ENCODE measurements around the gene TOR1AIP2. TPM values are rescaled to one million over a fixed set of nuclear protein-coding genes. Genes with fewer than 3 reads are reported as not detected.

The TOR1AIP2 gene
- total RNA-seq, 5 donors from 2014 or later (not counting 1 experiment from before 2014, with no cell fraction given): 39.6 to 65.9 (median 42.9) TPM

DNA sequence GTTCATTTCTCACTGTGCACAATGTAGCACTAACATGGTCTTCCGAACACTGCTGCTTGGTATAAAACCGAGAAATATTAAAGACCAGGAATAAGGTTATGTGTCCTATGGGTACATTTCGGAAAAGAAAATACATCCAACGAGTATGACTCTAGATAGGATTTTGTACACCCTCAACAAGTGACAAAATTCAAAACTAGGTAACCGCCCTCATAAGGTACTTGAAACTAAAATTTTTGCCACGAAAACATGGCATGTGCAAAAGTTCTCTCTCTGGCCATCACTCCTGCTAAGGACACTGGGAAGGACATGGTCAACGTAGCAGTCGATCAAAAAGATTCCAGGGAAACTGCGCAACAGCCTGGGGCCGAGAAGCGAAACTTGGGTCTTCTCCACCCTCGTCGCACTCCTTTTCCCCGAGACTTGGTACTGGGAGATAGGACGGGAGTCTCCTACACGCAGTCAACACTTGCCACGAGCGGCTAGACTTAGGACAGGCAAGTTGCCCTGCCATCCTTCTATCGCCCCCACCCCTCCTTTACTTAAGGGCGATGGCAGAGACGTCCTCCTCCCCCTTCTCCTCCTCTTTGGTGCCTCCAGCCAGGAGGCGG lies 4.1 kb upstream of the TOR1AIP2 start:
- Histone ChIP-seq H3K9me3 (no peaks in the 10 kb centered on the region), H3K4me1 (ENCODE audit: control insufficient read depth in 1 of 2, extremely low read depth in 1 of 2, insufficient read depth in 2 of 2, low read length in 2 of 2) (peaks cover 19 to 28% of the 10 kb centered on the region in 2 experiments), H3K27me3 (replicated peaks in 1 of 2; ENCODE audit: control insufficient read depth in 2 of 2, extremely low read depth in 1 of 2, insufficient read depth in 2 of 2, low read length in 1 of 2) (no peaks in the 10 kb centered on the region), H3K27ac (ENCODE audit: low read length) (peak overlapping the region; percentile 96), H3K4me3 (ENCODE audit: control insufficient read depth in 1 of 2, extremely low read depth in 1 of 2, low read length in 1 of 2) (peak overlapping the region; percentile 92 to 96), H3K36me3 (ENCODE audit: control insufficient read depth in 2 of 2, extremely low read depth in 1 of 2, insufficient read depth in 1 of 2, low read length in 1 of 2) (peaks cover 0 to 24% of the 10 kb centered on the region in 2 donors)
- Mint-ChIP-seq H3K4me3 (peak overlapping the region; percentile 93 to 99 (median 95)), H3K36me3 (peaks cover 9% of the 10 kb centered on the region), H3K9me3 (no peaks in the 10 kb centered on the region), H3K4me1 (peaks cover 53 to 67% (median 62%) of the 10 kb centered on the region in 3 donors), H3K27me3 (no peaks in the 10 kb centered on the region), H3K27ac (peak overlapping the region; percentile 100)
- CTCF ChIA-PET: interaction anchor here (0.5 to 2.5 kb wide), 5 partner anchors 13 to 72 kb away, joined by 3 to 14 read pairs (median 6); no protein-coding TSS in a partner anchor
- ATAC-seq (replicated peaks in 1 of 4) (peak in 2 of 4 experiments; percentile 6 to 7), DNase-seq (no peak)
- 0% methylated on average over 10 of the region's 22 CpGs for WGBS (ENCODE audit: insufficient coverage)
- POLR2A ChIA-PET: interaction anchor here (0.6 to 2.7 kb wide), 6 partner anchors 9 to 1152 kb away, joined by 3 to 22 read pairs (median 4); partner anchors contain the start of genes AXDND1 (in 1 of the 2), CEP350 (in 1 of the 2) and MR1 (in 1 of the 2)

DNA sequence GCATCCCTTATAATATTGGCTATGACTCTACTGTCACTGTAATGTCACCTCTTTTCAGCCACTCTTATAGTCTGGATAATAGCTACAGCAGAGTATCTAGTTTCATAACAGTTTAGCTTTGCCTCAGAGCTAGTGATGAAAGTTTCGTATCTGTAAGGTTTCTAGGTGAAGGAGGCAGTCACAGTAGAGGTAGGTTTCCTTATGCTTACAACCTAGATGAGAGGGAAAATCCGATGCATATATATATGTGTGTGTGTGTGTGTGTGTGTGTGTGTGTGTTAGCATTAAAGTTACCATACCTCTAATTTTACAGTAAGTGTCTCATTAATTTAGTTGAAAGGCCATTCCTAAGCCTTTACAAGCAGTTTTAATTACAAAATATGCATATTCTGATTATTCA lies 2.2 kb upstream of the TOR1AIP2 start:
- Mint-ChIP-seq H3K9me3 (no peaks in the 10 kb centered on the region), H3K27ac (no peak overlapping the region), H3K4me3 (peak overlapping the region in 1 of 3 donors; percentile 45), H3K4me1 (peaks cover 57 to 61% (median 60%) of the 10 kb centered on the region in 3 donors), H3K27me3 (no peaks in the 10 kb centered on the region), H3K36me3 (peaks cover 5% of the 10 kb centered on the region)
- Histone ChIP-seq H3K27ac (ENCODE audit: low read length) (no peak overlapping the region), H3K9me3 (no peaks in the 10 kb centered on the region), H3K27me3 (replicated peaks in 1 of 2; ENCODE audit: control insufficient read depth in 2 of 2, extremely low read depth in 1 of 2, insufficient read depth in 2 of 2, low read length in 1 of 2) (no peaks in the 10 kb centered on the region), H3K4me1 (ENCODE audit: control insufficient read depth in 1 of 2, extremely low read depth in 1 of 2, insufficient read depth in 2 of 2, low read length in 2 of 2) (peaks cover 12 to 25% of the 10 kb centered on the region in 2 experiments), H3K36me3 (ENCODE audit: control insufficient read depth in 2 of 2, extremely low read depth in 1 of 2, insufficient read depth in 1 of 2, low read length in 1 of 2) (peaks cover 0 to 6% of the 10 kb centered on the region in 2 donors), H3K4me3 (ENCODE audit: control insufficient read depth in 1 of 2, extremely low read depth in 1 of 2, low read length in 1 of 2) (no peak overlapping the region)
- ChIA-PET POLR2A (interaction anchor here (0.8 to 1.5 kb wide), 2 partner anchors 12 to 63 kb away, joined by 3 to 4 read pairs; no protein-coding TSS in a partner anchor), CTCF (interaction anchor here in 1 of 2 donors (0.6 kb wide), 1 partner anchor 598 kb away, joined by 3 read pairs; no protein-coding TSS in a partner anchor)
- 100% methylated on average over 1 of the region's 2 CpGs for WGBS (ENCODE audit: insufficient coverage)
- no peak for DNase-seq
- no peak for ATAC-seq (replicated peaks in 1 of 4)

DNA sequence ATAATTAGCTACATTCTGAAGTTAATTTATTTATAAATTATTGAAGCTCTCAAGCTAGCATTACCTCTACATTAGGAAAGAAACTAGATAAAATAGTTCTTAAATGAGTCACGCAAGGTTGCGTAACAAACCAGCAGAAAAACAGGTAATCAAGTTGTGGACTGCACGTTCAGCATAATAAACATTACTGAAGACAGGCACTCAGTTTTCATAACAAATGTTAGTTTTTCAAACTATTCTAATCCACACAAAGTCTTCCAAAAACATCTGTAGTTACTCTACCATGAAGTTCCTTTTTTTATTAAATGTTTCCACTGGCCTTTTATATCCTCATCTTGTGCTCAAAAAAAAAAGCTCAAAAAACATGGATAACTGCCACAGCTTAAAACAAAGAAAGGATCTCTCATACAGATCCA lies 1.3 kb downstream of the TOR1AIP2 start:
- Histone ChIP-seq H3K4me3 (ENCODE audit: control insufficient read depth in 1 of 2, extremely low read depth in 1 of 2, low read length in 1 of 2) (no peak overlapping the region), H3K36me3 (ENCODE audit: control insufficient read depth in 2 of 2, extremely low read depth in 1 of 2, insufficient read depth in 1 of 2, low read length in 1 of 2) (peaks cover 0 to 21% of the 10 kb centered on the region in 2 donors), H3K9me3 (no peaks in the 10 kb centered on the region), H3K4me1 (ENCODE audit: control insufficient read depth in 1 of 2, extremely low read depth in 1 of 2, insufficient read depth in 2 of 2, low read length in 2 of 2) (peaks cover 10 to 14% of the 10 kb centered on the region in 2 experiments), H3K27me3 (replicated peaks in 1 of 2; ENCODE audit: control insufficient read depth in 2 of 2, extremely low read depth in 1 of 2, insufficient read depth in 2 of 2, low read length in 1 of 2) (no peaks in the 10 kb centered on the region), H3K27ac (ENCODE audit: low read length) (no peak overlapping the region)
- DNase-seq (no peak), ATAC-seq (replicated peaks in 1 of 4) (no peak)
- H3K36me3 Mint-ChIP-seq: peaks cover 11% of the 10 kb centered on the region
- ChIA-PET POLR2A (interaction anchor here in 1 of 2 donors (0.6 kb wide), 1 partner anchor 15 kb away, joined by 4 read pairs; no protein-coding TSS in a partner anchor), CTCF (interaction anchor here in 1 of 2 donors (0.6 to 2.7 kb wide), 4 partner anchors 62 to 1191 kb away, joined by 3 to 16 read pairs (median 8); no protein-coding TSS in a partner anchor)
- no peaks in the 10 kb centered on the region for H3K9me3 Mint-ChIP-seq
- H3K27ac Mint-ChIP-seq: no peak overlapping the region
- H3K27me3 Mint-ChIP-seq: no peaks in the 10 kb centered on the region
- H3K4me1 Mint-ChIP-seq: peaks cover 53 to 68% (median 66%) of the 10 kb centered on the region in 3 donors
- WGBS (ENCODE audit: insufficient coverage): 70% methylated on average over 3 of the region's 3 CpGs
- H3K4me3 Mint-ChIP-seq: peak overlapping the region; percentile 83 to 96 (median 89)

DNA sequence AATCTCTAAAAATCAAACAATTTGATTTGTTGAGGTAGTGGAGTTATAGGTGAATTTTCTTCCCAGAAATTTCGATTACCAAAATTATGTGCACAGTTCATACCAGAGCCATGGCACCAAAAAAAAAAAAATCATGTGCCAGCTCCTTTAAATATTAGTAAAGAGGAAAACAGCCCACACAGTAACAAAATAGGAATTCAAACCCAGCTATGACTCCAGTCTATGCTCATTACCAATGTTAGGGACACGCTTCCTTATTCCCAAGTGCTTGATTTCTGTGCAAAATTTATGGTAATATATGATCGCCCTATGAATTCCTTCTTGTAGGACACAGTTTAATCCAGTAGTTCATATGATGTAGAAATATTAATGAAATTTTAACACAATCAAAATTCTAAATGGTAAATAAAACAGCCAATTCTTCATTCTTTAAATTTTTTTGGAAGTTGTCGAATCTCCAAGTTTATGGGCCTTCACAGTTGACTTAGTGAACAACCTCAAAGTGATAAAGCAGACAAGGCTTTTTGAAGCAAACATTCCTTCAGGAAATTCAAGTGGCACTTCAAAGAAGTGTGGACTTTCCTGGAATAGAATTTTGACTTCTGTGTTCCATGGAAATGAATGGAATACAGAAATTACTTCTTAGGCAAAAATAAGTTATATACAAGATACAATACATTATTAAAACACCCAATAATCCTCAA lies 1.9 kb downstream of the TOR1AIP2 start:
- POLR2A ChIA-PET: interaction anchor here (0.6 to 0.7 kb wide), 2 partner anchors 299 to 1241 kb away, joined by 3 to 4 read pairs; no protein-coding TSS in a partner anchor
- peaks cover 51 to 68% (median 65%) of the 10 kb centered on the region in 3 donors for H3K4me1 Mint-ChIP-seq
- peaks cover 11% of the 10 kb centered on the region for H3K36me3 Mint-ChIP-seq

DNA sequence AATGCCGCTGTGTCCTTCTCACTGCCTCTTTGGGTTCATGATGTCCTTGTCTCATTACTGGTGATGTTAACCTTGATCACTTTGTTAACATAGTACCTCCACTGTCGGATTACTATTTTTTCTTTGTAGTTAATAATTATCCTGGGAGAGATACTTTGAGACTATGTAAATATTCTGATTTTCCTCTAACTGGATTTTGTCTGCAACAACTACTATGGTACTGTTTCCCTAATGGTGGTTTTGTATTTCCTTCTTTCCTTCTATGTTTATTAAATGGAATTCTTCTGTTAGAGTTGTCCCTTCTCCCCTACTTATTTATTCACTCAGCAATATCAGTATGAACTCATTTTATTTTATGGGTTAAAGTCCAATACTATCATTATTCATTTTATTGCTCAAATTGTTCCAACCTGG lies 4.2 kb downstream of the TOR1AIP2 start:
- Mint-ChIP-seq H3K36me3 (peaks cover 11% of the 10 kb centered on the region), H3K4me1 (peaks cover 43 to 65% (median 57%) of the 10 kb centered on the region in 3 donors), H3K27ac (no peak overlapping the region), H3K9me3 (no peaks in the 10 kb centered on the region), H3K27me3 (no peaks in the 10 kb centered on the region), H3K4me3 (no peak overlapping the region)
- H3K4me3 ChIP-seq (ENCODE audit: control insufficient read depth in 1 of 2, extremely low read depth in 1 of 2, low read length in 1 of 2): no peak overlapping the region
- H3K4me1 ChIP-seq (ENCODE audit: control insufficient read depth in 1 of 2, extremely low read depth in 1 of 2, insufficient read depth in 2 of 2, low read length in 2 of 2): peaks cover 10 to 12% of the 10 kb centered on the region in 2 experiments
- ChIA-PET POLR2A (no interaction called here), CTCF (no interaction called here)
- H3K36me3 ChIP-seq (ENCODE audit: control insufficient read depth in 2 of 2, extremely low read depth in 1 of 2, insufficient read depth in 1 of 2, low read length in 1 of 2): peaks cover 0 to 21% of the 10 kb centered on the region in 2 donors
- no peaks in the 10 kb centered on the region for H3K27me3 ChIP-seq (replicated peaks in 1 of 2; ENCODE audit: control insufficient read depth in 2 of 2, extremely low read depth in 1 of 2, insufficient read depth in 2 of 2, low read length in 1 of 2)
- DNase-seq: no peak
- no peaks in the 10 kb centered on the region for H3K9me3 ChIP-seq
- H3K27ac ChIP-seq (ENCODE audit: low read length): no peak overlapping the region
- no CpG with 5 or more reads among the region's 2 CpGs for WGBS (ENCODE audit: insufficient coverage)
- no peak for ATAC-seq (replicated peaks in 1 of 4)

More for the DNA sequence above, 1.9 kb downstream of the TOR1AIP2 start:
- peaks cover 0 to 21% of the 10 kb centered on the region in 2 donors for H3K36me3 ChIP-seq (ENCODE audit: control insufficient read depth in 2 of 2, extremely low read depth in 1 of 2, insufficient read depth in 1 of 2, low read length in 1 of 2)
- H3K27ac ChIP-seq (ENCODE audit: low read length): no peak overlapping the region
- peak overlapping the region in 1 of 3 donors; percentile 96 for H3K4me3 Mint-ChIP-seq
- no peak for ATAC-seq (replicated peaks in 1 of 4)
- no peak overlapping the region for H3K27ac Mint-ChIP-seq
- 100% methylated on average over 1 of the region's 4 CpGs for WGBS (ENCODE audit: insufficient coverage)
- no peaks in the 10 kb centered on the region for H3K27me3 ChIP-seq (replicated peaks in 1 of 2; ENCODE audit: control insufficient read depth in 2 of 2, extremely low read depth in 1 of 2, insufficient read depth in 2 of 2, low read length in 1 of 2)
- H3K4me3 ChIP-seq (ENCODE audit: control insufficient read depth in 1 of 2, extremely low read depth in 1 of 2, low read length in 1 of 2): no peak overlapping the region
- H3K9me3 Mint-ChIP-seq: no peaks in the 10 kb centered on the region
- CTCF ChIA-PET: interaction anchor here (0.6 to 2.7 kb wide), 5 partner anchors 61 to 1191 kb away, joined by 3 to 16 read pairs (median 5); no protein-coding TSS in a partner anchor
- no peak for DNase-seq
- H3K27me3 Mint-ChIP-seq: no peaks in the 10 kb centered on the region
- no peaks in the 10 kb centered on the region for H3K9me3 ChIP-seq
- H3K4me1 ChIP-seq (ENCODE audit: control insufficient read depth in 1 of 2, extremely low read depth in 1 of 2, insufficient read depth in 2 of 2, low read length in 2 of 2): peaks cover 10 to 12% of the 10 kb centered on the region in 2 experiments

DNA sequence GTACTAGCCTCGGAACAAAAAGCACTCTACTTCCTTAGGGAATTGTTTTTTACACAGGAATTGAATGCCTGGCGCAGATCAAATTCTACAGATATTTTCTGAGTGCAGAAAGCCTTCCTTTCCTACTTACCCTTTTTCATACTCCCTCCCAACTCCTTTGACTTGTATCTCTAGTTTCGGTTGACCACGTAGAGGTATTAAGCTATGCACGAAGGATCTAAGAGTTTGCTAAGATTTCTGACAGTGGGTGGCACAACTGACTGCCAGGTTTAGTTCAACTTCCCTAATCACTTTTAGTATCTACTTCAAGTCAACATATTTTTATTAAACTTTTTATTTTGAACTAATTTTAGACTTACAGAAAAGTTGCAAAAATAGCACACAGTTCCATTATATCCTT lies 5.0 kb downstream of the TOR1AIP2 start:
- CTCF ChIA-PET: no interaction called here
- Histone ChIP-seq H3K27me3 (replicated peaks in 1 of 2; ENCODE audit: control insufficient read depth in 2 of 2, extremely low read depth in 1 of 2, insufficient read depth in 2 of 2, low read length in 1 of 2) (no peaks in the 10 kb centered on the region), H3K27ac (ENCODE audit: low read length) (no peak overlapping the region), H3K9me3 (no peaks in the 10 kb centered on the region), H3K4me1 (ENCODE audit: control insufficient read depth in 1 of 2, extremely low read depth in 1 of 2, insufficient read depth in 2 of 2, low read length in 2 of 2) (peaks cover 9% of the 10 kb centered on the region in 2 experiments), H3K36me3 (ENCODE audit: control insufficient read depth in 2 of 2, extremely low read depth in 1 of 2, insufficient read depth in 1 of 2, low read length in 1 of 2) (peaks cover 0 to 21% of the 10 kb centered on the region in 2 donors), H3K4me3 (ENCODE audit: control insufficient read depth in 1 of 2, extremely low read depth in 1 of 2, low read length in 1 of 2) (no peak overlapping the region)
- no CpG with 5 or more reads among the region's 5 CpGs for WGBS (ENCODE audit: insufficient coverage)
- no peak overlapping the region for H3K27ac Mint-ChIP-seq
- H3K4me3 Mint-ChIP-seq: no peak overlapping the region
- no peaks in the 10 kb centered on the region for H3K27me3 Mint-ChIP-seq
- no peak for DNase-seq
- H3K9me3 Mint-ChIP-seq: no peaks in the 10 kb centered on the region
- H3K36me3 Mint-ChIP-seq: peaks cover 11% of the 10 kb centered on the region
- H3K4me1 Mint-ChIP-seq: peaks cover 40 to 64% (median 57%) of the 10 kb centered on the region in 3 donors
- POLR2A ChIA-PET: interaction anchor here in 1 of 2 donors (1.0 kb wide), 1 partner anchor 10 kb away, joined by 5 read pairs; the partner anchor contains the start of gene TOR1AIP1
- no peak for ATAC-seq (replicated peaks in 1 of 4)
